Measurements from ENCODE around the gene THBS3. TPM values are rescaled to one million over a fixed set of nuclear protein-coding genes. Genes with fewer than 3 reads are reported as not detected.

The THBS3 gene
- total and polyA plus RNA-seq, 9 of the 15 experiments (the other 6 are each of a cell fraction or from before 2014, with no cell fraction given), result 0.59 to 8.3 (median 3.2) TPM

- TF ChIP-seq RERE (CRISPR knock-in tag; IDR thresholded peaks at IDR 0.05; ENCODE audit: borderline replicate concordance) (no peak), AFF1 (IDR thresholded peaks at IDR 0.05; ENCODE audit: low read depth in 1 of 2, partially characterized antibody in 2 of 2) (peak in 1 of 2 experiments; percentile 42), PKNOX1 (IDR thresholded peaks at IDR 0.05) (peak; percentile 39), FOXA3 (CRISPR knock-in tag; conservative IDR thresholded peaks at IDR 0.05 in 1 of 2, IDR thresholded peaks at IDR 0.05 in 1 of 2) (peak in 1 of 2 experiments; percentile 65; a peak in 1 of 4 replicates), RBFOX2 (IDR thresholded peaks at IDR 0.05; ENCODE audit: low read depth, low read length) (no peak), FOXP1 (CRISPR knock-in tag; IDR thresholded peaks at IDR 0.05) (peak; percentile 68; the same call in 1 of the 2 replicates), ZNF740 (CRISPR knock-in tag; IDR thresholded peaks at IDR 0.05) (peak; percentile 6; the same call in 1 of the 2 replicates), ZNF740 (tag; IDR thresholded peaks at IDR 0.05) (no peak; a peak in 1 of 4 replicates), USF1 (CRISPR knock-in tag; IDR thresholded peaks at IDR 0.05) (0 out of 2 replicates have a peak, but pooled peaks have one; percentile 32), ZFPM2 (CRISPR knock-in tag; IDR thresholded peaks at IDR 0.05) (no peak), TEAD1 (CRISPR knock-in tag; IDR thresholded peaks at IDR 0.05) (peak in 1 of 2 experiments; percentile 74; a peak in 1 of 4 replicates), TARDBP (IDR thresholded peaks at IDR 0.05) (0 out of 2 replicates have a peak, but pooled peaks have one; percentile 61)
Observed at GRCh38 chr1:155207806-155208540, at the start of gene THBS3 (continued).
